Amygdala (tissue), 56 donors: ENCODE measurements around the gene GIPR.
"Not testable (repeated sequence)": the region's sequence is repeated elsewhere in the genome, so short reads cannot be mapped to it uniquely, and the experiment has no call there.

ENCODE experiments used
- DNase-seq, 56 donors: peaks; one replicate each; lab custom pipeline; 2025; lab: John Stamatoyannopoulos, UW

Gene GIPR

GRCh38 chr19:45720065-45720464 is 52.0 kb downstream of the GIPR start:
- not testable (repeated sequence) for DNase-seq

- not testable (repeated sequence) for DNase-seq
Observed at GRCh38 chr19:45728683-45729082, 60.7 kb downstream of the GIPR start.

GRCh38 chr19:45729800-45730290 is 61.8 kb downstream of the GIPR start:
- DNase-seq = peak in 1 of 56 donors; percentile 6

- DNase-seq = peak; percentile 67 to 99 (median 97)
Observed at GRCh38 chr19:45730368-45731288, 62.6 kb downstream of the GIPR start, which contains the start of gene FBXO46. Gene FBXO46 (minus strand): TSS chr19:45730896. CDS start chr19:45713495, 17,401 bp downstream.
